Activated CD8-positive, alpha-beta memory T cell treated with anti-CD3 and anti-CD28 coated beads, Interleukin-2, amount 50 U/mL, for 48 hours (primary cell): ENCODE data around the gene PEX19.

Source experiments
- DNase-seq: peaks from one replicate; pipeline ENCODE4 v3.0.0-alpha.2; 2020

The PEX19 gene

GRCh38 chr1:160277330-160277729 lies 7.6 kb downstream of the PEX19 start:
- DNase-seq: no peak

DNA sequence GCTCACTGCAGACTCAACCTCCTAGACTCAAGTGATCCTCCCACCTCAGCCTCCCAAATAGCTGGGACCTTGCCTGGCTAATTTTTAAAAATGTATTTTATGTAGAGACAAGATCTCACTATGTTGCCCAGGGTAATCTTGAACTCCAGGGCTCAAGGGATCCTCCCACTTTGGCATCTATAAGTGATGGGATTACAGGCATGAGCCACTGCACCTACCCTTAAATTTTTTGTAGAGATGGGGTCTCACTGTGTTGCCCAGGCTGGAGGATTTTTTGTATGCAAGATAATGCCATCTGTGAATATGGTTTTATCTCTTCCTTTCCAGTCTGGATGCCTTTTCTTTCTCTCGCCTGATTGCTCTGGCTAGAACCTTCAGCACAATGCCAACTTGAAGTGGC lies 13.9 kb downstream of the PEX19 start:
- DNase-seq: no peak

DNA sequence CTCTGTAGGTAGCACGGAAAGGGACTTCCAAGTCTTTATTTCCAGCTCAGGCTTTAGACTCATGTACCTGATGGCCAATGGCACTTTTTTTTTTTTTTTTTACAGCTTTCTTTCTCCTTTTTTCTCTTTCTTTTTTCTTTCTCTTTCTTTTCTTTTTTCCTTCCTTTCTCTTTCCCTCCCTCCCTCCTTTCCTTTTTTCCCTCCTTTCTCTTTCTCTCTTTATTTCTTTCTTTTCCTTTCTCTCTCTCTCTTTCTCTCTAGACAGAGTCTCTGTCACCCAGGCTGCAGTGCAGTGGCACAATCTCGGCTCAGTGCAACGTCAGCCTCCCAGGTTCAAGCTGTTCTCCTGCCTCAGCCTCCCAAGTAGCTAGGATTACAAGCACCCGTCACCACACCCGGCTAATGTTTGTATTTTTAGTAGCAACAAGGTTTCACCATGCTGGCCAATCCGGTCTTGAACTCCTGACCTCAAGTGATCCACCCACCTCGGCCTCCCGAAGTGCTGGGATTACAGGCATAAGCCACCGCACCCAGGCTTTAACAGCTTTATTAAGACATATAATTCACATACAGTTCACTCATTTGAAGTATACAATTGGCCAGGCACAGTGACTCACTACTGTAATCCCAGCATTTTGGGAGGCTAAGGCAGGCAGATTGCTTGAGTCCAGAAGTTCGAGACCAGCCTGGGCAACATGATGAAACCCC lies 17.5 kb downstream of the PEX19 start:
- DNase-seq: no peak

DNA sequence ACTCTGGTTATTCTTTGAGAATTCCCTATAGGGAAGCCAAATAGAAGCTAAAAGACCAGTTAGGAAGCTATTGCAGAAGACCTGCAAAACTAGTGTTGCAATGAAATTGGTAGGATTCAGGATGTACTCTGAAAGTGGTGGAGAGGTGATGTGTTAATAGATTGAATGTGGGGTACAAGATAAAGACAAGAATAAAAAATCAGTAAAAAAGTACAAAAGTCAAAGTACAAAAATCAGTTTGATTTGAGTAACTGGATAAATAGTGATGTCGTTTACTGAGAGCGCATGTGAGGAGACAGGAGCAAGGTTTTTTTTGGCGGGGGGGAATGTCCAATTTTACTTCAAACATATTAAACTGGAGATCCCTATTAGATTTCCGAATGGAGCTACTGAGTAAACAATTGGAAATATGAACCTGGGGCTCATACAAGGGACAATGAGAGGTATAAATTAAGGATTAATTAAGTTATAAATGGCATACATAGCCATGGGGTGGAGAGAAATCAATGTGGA lies 20.1 kb downstream of the PEX19 start:
- DNase-seq: no peak

GRCh38 chr1:160261893-160262794 lies 22.8 kb downstream of the PEX19 start, which contains the start of gene DCAF8:
Gene DCAF8 (minus strand): TSS chr1:160262549. CDS start chr1:160244008, 18,541 bp downstream.
- DNase-seq: peak; percentile 98

- no peak for DNase-seq
Measured at GRCh38 chr1:160261556-160261892, 23.4 kb downstream of the PEX19 start.

- no peak for DNase-seq
Measured at GRCh38 chr1:160260406-160261382, 24.2 kb downstream of the PEX19 start.

DNA sequence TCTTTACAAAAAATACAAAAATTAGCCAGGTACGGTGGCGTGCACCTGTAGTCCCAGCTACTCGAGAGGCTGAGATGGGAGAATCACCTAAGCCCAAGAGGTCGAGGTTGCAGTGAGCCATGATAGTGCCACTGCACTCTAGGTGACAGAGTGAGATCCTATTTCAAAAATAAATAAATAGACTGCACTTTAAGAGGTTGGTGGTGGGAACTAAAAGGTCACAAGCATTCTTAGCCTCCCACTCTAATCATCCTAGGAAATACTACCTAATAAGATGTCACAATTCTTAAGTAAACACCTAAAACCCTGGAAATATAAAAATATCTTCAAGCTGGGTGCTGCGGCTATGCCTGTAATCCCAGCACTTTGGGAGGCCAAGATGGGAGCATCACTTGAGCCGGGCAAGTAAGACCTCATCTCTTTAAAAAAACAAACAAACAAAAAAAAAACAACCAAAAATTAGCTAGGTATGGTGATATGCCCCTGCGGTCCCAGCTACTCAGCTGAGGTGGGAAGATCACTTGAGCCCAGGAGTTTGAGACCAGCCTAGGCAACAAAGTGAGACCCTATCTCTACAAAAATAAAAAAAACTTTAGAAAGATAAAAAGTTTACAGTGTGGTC lies 26.6 kb downstream of the PEX19 start:
- DNase-seq: no peak

DNA sequence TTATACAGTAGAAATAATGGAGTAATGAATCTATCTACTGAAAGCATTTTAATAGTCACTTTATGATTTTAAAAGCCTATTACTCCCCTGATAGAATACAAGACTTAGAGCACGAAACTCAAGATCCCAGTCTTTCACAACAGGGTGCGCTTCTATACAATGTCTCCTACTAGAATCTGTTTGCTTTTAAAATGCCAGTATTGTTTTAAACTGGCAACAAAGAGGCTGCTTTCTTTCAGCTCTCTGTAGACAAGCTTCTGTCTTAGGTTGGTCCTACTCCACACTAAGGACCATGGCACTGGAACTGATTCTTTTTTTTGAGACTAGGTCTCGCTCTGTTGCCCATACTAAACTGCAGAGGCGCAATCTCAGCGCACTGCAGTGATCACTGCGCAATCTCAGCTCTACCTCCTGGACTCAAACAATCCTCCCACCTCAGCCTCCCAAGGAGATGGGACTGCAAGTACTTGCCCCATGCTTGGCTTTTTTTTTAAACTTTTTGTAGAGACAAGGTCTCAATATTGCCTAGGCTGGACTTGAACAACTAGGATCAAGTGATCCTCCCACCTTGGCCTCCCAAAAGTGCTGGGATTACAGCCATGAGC lies 27.4 kb downstream of the PEX19 start:
- DNase-seq: no peak

DNA sequence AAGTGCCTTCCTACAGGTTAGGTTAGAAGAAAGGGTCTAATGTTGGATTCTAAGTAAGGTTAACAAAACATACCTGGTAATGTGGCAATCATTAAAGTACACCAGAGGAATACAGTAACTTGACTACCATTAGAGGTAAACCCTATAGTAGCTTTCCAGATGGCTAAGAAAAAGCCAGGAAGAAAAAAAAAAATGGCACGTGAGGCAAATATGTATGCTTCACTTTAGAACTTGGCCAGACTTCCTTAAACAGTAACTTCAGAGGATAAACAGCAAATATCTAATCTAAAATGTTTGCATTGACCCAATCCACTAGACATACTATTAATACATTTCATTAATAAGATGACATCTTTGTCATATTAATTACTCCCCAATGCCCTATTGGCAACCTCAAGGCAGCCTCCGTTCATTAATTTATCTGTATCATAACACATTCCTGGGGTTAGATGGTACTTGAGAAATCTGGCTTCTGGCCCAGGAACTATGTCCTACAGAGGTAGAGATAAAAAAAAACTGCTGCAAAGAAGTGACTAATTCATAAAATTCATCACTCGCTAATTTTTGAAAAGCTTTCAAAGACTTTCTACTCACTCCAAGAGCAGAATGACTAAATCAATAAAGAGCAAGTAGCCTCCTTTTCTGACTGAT lies 28.4 kb downstream of the PEX19 start:
- no peak for DNase-seq

DNA sequence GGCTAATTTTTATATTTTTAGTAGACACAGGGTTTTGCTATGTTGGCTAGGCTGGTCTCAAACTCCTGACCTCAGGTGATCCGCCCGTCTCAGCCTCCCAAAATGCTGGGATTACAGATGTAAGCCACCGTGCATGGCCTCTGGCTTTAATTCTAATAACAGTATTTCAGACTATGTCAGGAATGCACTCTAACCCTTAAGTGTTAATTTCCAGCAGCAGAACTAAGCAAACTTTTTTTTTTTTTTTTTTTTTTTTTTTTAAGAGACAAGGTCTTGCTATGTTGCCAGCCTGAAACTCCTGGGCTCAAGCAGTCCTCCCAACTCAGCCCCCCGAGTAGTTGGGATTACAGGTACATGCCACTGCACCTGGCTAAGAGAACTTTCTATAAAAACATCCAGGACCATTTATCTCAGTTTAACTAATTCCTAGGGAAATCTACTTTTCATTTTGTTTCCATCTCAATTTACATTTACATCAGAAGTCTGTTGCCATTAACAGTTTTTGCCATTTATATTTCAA lies 29.1 kb downstream of the PEX19 start:
- DNase-seq: no peak

DNA sequence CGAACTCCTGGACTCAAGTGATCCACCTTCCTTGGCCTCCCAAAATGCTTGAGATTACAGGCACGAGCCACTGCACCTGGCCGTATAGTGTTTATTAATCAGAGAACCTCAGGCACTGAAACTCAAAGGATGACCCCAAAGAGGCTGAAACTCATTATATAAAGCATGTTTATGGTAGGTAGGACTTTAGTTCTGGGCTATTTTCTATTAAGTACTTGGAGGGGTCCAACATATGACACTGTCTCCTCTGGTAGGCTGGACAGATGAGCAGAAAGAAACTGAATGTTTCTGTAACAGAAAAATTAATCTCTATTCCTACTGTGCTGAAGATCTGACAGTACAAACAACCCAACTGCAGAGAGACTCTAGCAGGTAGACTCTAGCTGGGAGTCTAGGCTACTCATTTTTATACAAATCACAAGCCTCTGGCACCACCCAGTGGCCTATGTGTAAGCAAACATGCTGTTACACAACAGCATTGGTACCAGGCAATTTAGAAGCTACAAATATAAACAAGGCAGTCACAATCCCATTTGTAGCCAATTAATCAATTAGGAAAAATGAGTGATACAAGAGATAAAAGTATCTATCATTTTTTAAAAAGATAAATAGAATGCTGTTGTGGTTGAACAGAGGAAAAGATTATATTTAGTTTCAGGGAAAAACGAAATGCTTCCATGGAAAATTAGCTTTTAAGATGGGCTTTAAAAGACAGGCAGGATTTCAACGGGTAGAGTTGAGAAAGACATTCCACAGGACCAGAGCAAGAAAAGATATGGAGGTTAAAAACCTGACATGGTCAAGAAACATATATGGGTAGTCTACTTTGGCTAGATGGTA lies 33.0 kb downstream of the PEX19 start:
- DNase-seq: no peak

DNA sequence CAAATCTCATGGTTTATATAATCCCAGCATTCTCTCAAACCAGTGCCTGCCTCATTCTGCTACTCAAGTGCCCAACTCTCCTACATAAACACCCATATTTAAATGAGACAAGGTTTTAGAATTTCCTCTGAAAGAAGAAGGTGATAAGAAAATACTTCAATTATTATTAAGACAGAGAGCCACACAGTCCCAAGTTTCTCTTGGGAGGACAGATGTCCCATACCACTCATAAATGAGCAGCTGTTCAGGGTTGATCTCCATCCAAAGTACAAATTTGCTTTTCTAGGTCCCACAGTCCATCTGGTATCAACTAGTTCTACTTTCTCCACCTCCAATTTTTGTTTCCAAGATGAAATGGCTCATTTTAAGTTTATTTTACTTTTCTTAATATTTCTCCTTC lies 33.9 kb downstream of the PEX19 start:
- no peak for DNase-seq

GRCh38 chr1:160247053-160247452 lies 37.9 kb downstream of the PEX19 start:
- no peak for DNase-seq

DNA sequence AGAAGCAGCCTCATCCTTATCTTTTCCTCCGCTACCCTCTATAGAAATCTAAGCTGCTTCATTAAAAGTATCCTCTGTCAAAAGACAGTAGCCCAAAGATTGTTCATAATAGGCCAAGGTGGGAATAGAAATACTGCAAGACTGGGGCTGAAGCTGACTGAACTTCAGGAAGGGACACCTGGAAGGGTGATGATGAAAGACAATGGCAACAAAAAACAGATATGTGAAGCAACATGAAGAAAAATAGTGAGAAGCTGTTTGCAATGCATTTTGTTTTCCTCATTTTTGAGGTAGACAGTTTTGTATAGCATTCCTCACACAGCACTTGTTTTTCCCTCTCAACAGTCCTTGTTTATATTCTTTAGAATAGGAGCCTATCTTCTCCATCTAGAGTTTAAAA lies 39.5 kb downstream of the PEX19 start:
- DNase-seq: no peak

- no peak for DNase-seq
Measured at GRCh38 chr1:160244209-160244608, 40.7 kb downstream of the PEX19 start.

DNA sequence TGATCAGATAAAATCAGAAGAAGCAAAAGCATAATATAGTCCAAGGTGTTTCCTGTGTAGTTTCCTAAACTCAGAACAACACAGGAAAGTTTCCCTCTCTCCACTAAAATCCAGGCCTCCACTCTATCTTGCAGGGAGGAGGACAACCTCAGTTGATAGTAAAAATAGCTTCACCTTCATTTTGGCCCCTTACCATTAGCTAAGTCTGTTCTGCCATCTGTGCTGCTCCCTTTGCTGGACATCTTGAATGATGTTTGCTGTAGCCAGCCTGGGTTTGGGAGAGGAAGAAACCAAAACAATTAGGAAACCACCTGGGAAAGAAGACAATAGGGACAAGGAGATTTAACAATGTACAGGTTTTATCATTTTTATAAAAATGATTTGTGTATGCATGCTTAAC lies 41.2 kb downstream of the PEX19 start:
- DNase-seq: no peak

DNA sequence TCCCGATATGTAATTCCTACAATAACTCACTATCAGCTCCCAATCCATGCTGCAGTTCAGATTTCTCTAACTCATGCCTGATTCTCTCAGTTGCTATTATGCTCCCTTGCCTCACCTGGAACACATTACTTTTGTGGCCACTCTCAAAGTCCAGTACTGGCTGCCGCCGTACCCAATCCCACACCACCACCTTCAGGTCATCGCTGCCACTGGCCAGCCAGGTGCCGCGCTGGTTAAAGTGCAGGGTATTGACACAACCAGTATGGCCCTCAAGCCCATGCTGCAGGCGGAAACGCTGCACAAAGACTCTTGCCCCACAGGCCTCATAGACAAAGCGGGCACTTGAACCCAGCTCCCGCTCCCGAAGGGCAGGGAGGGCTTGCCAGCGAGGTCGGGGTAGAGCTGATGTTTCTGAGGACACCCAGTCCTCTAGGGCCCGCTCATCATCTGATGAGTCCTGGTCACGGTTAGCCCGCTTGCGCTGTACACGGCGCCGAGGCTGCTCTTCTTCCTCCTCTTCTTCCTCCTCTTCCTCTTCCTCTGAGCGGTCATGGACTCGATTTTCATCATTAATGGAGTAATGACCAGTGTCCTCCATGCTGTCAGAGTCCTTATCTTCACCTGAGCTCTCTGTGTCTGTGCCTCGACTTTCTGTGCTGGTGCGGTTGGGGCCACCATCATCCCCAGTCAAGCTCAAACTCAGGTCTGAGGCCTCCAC lies 45.2 kb downstream of the PEX19 start:
- DNase-seq: no peak

GRCh38 chr1:160238408-160238807 lies 46.5 kb downstream of the PEX19 start:
- DNase-seq: no peak

DNA sequence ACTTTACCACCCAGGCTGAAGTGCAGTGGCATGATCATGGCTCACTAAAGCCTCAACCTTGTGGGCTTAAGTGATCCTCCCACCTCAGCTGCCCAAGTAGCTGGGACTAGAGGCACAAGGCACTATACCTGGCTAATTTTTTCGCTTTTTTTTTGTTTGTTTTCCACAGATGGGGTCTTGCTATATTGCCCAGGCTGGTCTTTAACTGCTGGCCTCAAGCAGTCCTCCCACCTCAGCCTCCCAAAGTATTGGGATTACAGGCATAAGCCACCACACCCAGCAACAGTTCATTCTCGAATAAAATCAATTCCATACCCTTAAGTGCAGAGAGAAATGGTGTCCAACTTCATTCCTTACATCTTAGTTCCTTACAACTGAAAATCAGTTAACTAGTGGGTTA lies 47.4 kb downstream of the PEX19 start:
- no peak for DNase-seq
